ENCODE results near the gene ARHGEF10L.

ARHGEF10L gene

GRCh38 chr1:17586172-17586964, 46.9 kb downstream of the ARHGEF10L start:
- no peak for DNase-seq

DNA sequence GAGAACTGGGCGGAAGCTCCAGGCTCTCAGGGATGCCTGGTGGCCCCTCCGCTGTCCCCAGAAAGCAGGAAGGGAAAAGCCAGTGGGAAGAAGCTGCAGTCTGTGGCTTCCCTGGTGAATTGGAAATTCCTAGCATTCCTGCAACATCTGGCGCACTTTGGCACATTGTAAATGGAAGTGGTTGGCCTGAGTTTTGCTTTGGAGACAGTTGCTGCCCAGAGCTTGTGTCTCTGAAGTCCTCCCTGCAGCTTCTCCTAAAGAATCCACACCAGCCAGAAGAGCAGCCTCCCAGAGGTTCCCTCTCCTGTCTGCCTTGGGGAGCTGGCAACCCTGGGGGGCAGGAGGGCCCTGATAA, 48.2 kb downstream of the ARHGEF10L start:
- no peak for DNase-seq

GRCh38 chr1:17588048-17588871, 48.8 kb downstream of the ARHGEF10L start:
- peak in 1 of 56 donors; percentile 33 for DNase-seq

DNA sequence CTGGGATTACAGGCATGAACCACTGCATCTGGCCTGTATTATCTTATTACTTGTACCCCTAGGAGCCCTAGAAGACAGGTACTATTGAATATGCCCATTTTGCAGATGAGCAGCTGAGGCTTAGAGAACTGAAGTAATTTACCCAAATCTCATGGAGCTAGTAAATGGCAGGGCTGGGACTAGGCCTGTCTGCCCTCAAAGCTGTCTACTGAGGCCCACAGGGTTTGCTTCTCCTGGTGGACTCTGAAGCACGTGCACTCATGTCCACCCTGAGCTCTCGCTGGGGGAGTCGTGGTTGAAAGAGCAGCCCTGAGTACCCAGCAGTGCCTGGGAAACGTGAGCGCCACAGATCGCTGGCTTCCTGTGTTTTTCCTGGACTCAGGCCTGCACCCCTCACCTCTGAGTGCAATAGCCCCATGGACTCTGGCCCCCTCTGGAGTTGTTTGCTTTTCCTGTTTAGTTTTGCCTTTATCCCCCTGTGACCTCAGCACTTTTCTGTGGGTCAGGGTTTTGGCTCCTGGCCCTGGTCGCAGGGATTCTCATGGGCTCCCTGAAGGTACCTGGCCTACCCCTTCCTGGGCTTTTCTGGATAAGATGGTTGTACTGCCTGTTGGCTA, 52.4 kb downstream of the ARHGEF10L start:
- DNase-seq: no peak

GRCh38 chr1:17594026-17594425, 54.5 kb downstream of the ARHGEF10L start:
- no peak for DNase-seq

- no peak for DNase-seq
Measured at GRCh38 chr1:17594690-17595601, 55.4 kb downstream of the ARHGEF10L start.

GRCh38 chr1:17595602-17595925, 56.1 kb downstream of the ARHGEF10L start:
- no peak for DNase-seq

- DNase-seq: no peak
Measured at GRCh38 chr1:17596186-17596585, 56.7 kb downstream of the ARHGEF10L start.

GRCh38 chr1:17596651-17597509, 57.4 kb downstream of the ARHGEF10L start:
- no peak for DNase-seq

DNA sequence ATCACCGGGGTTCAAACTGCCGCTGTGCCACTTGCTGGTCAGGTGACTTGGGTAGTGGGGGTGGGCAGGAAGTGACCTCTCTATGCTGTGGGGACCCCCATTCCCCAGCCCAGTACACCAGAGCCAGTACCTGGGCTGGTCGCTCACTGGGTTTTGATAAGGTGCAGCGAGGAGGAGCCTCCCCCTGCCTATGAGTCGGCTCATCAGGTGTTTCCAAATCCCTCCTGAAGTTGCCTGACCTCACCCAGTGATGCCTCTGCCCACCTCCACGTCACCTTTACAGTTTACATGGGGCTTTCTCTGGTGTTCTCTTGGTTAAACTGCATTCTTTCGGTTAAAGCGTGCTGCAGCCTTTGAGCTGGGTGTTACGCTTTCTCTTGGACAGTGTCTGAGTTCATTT, 58.2 kb downstream of the ARHGEF10L start:
- DNase-seq: no peak

DNA sequence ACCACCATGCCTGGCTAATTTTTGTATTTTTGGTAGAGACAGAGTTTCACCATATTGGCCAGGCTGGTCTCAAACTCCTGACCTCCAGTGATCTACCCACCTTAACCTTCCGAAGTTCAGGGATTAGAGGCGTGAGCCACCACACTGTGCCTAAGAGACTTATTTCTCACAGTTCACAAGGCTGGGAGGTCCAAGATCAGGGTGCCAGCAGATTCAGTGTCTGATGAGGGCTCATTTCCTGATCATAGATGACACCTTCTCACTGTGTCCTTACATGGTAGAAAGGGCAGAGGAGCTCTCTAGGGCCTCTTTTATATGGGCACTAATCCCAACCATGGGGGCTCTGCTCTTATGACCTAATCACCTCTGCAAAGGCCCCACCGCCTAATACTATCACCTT, 58.8 kb downstream of the ARHGEF10L start:
- no peak for DNase-seq

DNA sequence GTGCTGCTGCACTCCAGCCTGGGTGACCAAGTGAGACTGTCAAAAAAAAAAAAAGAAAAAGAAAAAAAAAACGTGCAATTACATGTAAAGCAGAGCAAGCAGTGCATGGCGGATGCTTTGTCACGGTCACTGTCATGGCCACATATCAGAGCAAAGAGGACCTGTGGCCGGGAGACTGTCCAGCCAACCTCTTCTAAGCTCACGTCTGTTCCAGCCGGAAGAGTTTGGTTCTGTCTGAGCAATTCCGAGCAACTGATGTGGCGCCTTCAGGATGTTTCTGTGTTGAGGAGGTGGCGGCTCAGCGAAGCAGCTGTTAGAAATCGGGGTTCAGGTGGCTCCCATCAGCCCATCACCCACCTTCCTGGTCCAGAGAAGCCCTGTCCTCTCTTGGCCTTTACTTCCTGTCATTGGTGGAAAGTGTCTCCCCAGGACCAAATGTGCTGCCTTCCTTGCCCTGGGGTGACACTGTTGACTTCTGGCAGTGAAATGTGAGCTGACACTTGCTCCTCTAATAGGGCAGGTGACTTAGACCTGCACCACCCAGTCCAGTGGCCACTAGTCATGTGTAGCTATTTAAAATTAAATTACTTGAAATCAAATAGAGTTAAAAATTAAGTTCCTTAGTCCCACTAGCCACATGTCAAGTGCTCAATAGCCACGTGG, 59.9 kb downstream of the ARHGEF10L start:
- no peak for DNase-seq

DNA sequence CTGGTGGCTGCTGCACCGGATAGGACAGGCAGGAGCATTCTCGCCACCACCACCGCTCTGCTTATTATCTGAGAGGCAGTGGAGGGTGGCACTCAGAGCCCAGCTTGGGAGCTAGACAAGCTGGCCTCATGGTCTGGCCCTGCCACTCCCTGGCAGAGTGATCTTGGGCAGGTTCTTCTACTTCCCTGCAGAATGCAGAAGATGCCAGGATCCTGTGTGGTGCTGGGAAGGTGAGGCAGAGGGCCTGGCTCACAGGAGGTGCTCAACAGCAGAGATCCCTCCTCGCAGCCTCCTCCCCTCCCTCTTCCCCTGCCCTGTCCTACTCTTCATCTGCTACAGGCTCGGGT, 60.4 kb downstream of the ARHGEF10L start:
- no peak for DNase-seq

- no peak for DNase-seq
Measured at GRCh38 chr1:17600321-17600720, 60.8 kb downstream of the ARHGEF10L start.

DNA sequence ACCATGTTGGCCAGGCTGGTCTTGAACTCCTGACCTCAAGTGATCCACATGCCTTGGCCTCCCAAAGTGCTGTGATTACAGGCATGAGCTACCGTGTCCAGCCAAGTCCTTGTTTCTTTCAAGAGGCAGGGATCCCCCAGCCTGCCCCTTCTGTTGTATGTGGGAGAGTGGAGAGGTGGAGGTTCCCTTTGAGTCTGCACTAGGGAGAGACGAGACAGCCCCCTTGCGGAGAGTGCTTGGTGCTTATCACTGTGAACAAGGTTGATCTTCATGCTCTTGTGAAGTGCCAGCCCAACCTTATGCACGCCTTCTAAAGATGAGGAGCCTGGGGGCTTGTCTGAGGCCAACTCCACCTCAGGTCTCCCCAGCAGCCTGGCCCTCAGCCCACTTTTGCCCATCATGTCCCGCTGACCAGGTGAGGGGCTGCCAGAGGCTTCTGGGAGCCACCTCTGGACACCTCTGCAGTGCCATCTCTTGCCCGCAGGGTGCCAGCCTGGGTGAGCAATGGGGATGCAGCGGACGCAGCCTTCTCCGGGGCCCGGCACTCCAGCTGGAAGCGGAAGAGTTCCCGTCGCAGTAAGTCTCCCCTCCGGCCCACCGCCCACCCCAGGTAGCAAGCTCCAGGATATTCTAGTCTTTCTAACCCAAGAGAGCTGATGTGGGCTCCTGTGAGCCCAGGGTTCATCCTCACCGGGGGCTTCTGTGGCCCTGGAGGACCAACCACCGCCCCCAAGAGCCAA, 62.3 kb downstream of the ARHGEF10L start:
- no peak for DNase-seq

DNA sequence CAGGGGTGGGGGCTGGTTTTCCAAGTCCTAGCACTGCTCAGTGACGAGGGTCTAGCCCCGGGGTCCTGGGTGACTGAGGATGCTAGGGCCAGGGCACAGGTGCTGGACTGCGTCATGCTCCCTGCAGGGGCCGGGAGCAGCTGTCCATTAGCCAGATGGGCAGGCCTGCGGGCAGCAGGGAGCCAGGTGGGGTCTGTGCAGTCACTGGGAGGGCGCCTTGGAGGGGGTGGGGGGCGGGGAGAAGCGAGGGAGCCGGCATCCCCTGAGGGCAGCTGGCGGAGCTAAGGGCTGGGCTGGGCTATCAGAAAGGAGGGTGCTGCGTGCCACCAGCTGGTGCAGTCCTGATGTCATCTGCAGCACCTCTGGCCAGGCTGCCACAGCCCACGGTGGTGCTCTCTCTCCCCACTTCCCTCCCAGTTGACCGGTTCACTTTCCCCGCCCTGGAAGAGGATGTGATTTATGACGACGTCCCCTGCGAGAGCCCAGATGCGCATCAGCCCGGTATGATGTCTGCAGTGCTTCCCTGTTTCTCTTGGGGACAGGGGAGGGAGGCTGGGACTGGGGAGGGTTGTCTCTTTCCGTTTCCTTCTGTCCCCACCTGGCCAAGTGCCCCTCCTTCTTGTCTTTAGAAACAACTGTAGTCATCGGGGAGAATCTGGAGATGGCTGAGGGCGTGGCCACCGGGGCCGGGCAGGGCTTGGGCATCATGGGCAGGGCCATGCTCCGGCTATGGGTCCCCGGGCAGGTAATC, 63.8 kb downstream of the ARHGEF10L start:
- no peak for DNase-seq

DNA sequence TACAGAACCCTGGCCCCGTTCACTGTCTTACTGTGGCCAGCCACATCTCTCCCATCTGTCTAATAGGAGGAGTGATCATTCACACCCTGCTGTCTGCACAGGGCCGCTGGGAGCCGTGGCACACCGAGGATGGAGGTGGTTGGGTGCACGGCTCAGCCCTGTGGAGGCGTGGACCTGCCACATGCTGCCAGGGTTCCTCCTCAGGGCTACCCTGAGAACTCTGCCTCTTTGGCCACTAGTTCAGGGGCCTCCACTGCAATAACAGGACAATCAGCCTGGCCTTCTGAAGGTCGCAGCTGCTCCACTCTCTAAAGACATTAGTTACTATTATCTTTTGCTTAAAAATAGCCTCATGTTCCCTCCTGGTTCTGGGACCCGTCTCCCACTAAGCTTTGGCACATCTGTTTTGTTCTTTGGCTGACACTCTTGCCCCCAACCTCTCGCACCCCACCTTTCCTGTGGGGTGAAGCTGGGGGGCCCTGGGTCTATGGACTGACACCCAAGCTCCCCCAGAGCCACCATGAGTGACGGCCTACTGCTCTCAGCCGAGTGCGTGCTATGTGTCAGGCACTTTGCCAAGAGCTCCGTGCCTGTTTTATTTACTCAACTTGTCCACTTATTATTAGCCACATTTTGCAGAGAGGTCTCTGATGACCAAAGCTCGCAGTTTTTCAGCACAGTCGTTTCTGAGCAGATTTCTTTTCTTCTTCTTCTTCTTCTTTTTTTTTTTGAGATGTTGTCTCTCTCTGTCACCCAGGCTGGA, 66.3 kb downstream of the ARHGEF10L start:
- peak in 2 of 56 donors; percentile 14 to 23 for DNase-seq
